GM21515 (cell line): ENCODE measurements around the gene RAC2.
A peak's percentile ranks its signal among the peaks of the same experiment; 100 is the strongest.
"Not testable (repeated sequence)": the region's sequence is repeated elsewhere in the genome, so short reads cannot be mapped to it uniquely, and the experiment has no call there.

Experiments used
- ATAC-seq: cut with Tn5 transposase; IDR thresholded peaks from one replicate; pipeline ENCODE4 v1.9.1; 2021; ENCODE audit not compliant: unreplicated experiment

Gene RAC2

GRCh38 chr22:37256075-37256726, 12.1 kb upstream of the RAC2 start:
- no peak for ATAC-seq

GRCh38 chr22:37255558-37256006, 11.5 kb upstream of the RAC2 start:
- no peak for ATAC-seq

- ATAC-seq: no peak
Measured at GRCh38 chr22:37254867-37255233, 10.8 kb upstream of the RAC2 start.

- ATAC-seq: no peak
Measured at GRCh38 chr22:37254209-37254866, 10.3 kb upstream of the RAC2 start.

GRCh38 chr22:37253126-37253660, 9.1 kb upstream of the RAC2 start:
- no peak for ATAC-seq

- ATAC-seq: not testable (repeated sequence)
Measured at GRCh38 chr22:37251836-37252235, 7.8 kb upstream of the RAC2 start.

- no peak for ATAC-seq
Measured at GRCh38 chr22:37249986-37250385, 5.9 kb upstream of the RAC2 start.

GRCh38 chr22:37248251-37248650, 4.2 kb upstream of the RAC2 start:
- no peak for ATAC-seq

- no peak for ATAC-seq
Measured at GRCh38 chr22:37245740-37246139, 1.7 kb upstream of the RAC2 start.

GRCh38 chr22:37244922-37245722, 1.1 kb upstream of the RAC2 start:
- no peak for ATAC-seq

GRCh38 chr22:37243402-37244113, 511 bp downstream of the RAC2 start:
- ATAC-seq: peak; percentile 2

- ATAC-seq: no peak
Measured at GRCh38 chr22:37242395-37242918, 1.6 kb downstream of the RAC2 start.

GRCh38 chr22:37241351-37242142, 2.5 kb downstream of the RAC2 start:
- no peak for ATAC-seq

GRCh38 chr22:37240941-37241320, 3.1 kb downstream of the RAC2 start:
- ATAC-seq: no peak

- ATAC-seq: no peak
Measured at GRCh38 chr22:37240240-37240940, 3.7 kb downstream of the RAC2 start.

GRCh38 chr22:37239336-37240239, 4.5 kb downstream of the RAC2 start:
- ATAC-seq: no peak

GRCh38 chr22:37237371-37238268, 6.4 kb downstream of the RAC2 start:
- ATAC-seq: no peak
